ENCODE data around the gene ZNF385C. TPM values are rescaled to one million over a fixed set of nuclear protein-coding genes. Genes with fewer than 3 reads are reported as not detected.
"Not testable (repeated sequence)": the region's sequence is repeated elsewhere in the genome, so short reads cannot be mapped to it uniquely, and the experiment has no call there.

Gene ZNF385C
- total and polyA plus RNA-seq, 11 donors: 0.06 to 0.38 (median 0.19) TPM; not detected in 3

DNA sequence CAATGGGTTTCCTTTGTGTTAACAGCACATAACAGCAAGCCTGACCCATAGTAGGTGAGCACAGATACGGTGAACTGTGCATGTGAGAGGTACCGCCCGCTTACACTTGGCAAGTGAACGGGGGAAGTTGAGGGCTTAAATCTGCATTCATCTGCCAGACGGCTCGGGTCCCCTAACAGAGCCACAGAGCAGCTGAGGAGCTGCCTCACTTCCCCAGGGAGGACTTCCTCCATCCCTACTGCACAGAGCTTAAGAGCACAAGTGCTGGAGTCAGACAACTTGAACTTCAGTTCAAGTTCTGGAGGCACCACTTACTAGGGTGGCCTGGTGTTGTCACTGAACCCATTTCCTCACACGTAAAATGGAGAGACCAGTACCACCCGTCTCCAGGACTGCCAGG, 43.1 kb upstream of the ZNF385C start:
- H3K36me3 ChIP-seq: peaks cover 0 to 50% (median 19%) of the 10 kb centered on the region in 9 donors
- no peaks in the 10 kb centered on the region for H3K9me3 ChIP-seq
- peak in 3 of 4 donors; percentile 12 to 25 (median 25) for ATAC-seq
- peaks cover 7 to 83% (median 56%) of the 10 kb centered on the region in 12 donors for H3K4me1 ChIP-seq
- peak in 1 of 5 donors; percentile 55 for DNase-seq
- H3K27me3 ChIP-seq: no peaks in the 10 kb centered on the region
- intact Hi-C loops (cut with DNase I): no loop called here
- H3K4me3 ChIP-seq: no peak overlapping the region
- H3K27ac ChIP-seq: peak overlapping the region in 5 of 12 donors; percentile 41 to 73 (median 56)
- WGBS, 4 donors: 62 to 75% (median 69%) methylated on average over 8 of the region's 8 CpGs
- TF ChIP-seq POLR2A (IDR thresholded peaks at IDR 0.05): no peak
- TF ChIP-seq CTCF (IDR thresholded peaks at IDR 0.05): no peak

GRCh38 chr17:42140690-42141089, 42.4 kb upstream of the ZNF385C start:
- DNase-seq; H3K27me3 ChIP-seq; intact Hi-C loops (cut with DNase I); H3K4me3 ChIP-seq; ATAC-seq; H3K9me3 ChIP-seq: not testable (repeated sequence)
- peaks cover 12 to 88% (median 63%) of the 10 kb centered on the region in 12 donors for H3K4me1 ChIP-seq
- peak overlapping the region in 1 of 12 donors; percentile 73 for H3K27ac ChIP-seq
- peaks cover 0 to 46% (median 19%) of the 10 kb centered on the region in 9 donors for H3K36me3 ChIP-seq
- 98 to 100% (median 99%) methylated on average over 7 of the region's 7 CpGs for WGBS, 4 donors

DNA sequence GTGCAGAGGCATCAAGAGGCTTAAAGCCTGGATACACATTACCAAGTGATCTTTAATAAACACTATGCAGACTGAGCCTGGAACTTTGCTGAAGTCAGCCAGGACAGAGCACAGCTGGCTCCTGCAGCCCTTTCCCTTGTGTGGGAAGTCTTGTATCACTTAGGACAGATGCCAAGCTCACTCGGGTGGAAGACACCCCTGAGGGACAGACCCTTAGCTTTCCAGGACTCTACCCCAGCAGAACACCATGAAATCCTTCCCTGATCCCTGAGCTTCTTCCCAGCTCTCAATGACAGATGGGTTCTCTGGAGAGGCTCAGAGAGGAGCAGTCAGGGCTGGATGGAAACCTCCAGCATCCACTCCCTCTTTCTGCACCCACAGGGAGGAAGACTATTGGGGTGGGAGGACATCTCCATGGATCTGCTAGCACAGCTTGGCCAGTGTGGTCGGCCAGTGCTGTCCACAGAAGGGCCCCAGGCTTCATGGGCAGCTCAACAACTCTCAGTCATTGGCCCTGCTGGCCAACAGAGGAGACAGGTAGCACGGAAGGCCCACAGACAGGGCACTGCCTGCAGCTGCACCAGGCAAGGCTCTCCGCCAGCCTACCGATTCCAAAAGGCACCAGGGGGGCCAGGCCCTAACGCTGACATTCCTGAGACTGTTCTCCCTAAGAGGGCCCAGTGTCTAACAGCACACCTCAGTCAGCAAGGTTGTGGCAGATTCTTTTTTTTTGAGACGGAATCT, 40.6 kb upstream of the ZNF385C start:
- intact Hi-C loops (cut with DNase I): no loop called here
- no peaks in the 10 kb centered on the region for H3K9me3 ChIP-seq
- TF ChIP-seq CTCF (IDR thresholded peaks at IDR 0.05) (no peak), POLR2A (IDR thresholded peaks at IDR 0.05) (no peak)
- H3K27me3 ChIP-seq: no peaks in the 10 kb centered on the region
- 65 to 69% (median 67%) methylated on average over 7 of the region's 7 CpGs for WGBS, 4 donors
- H3K27ac ChIP-seq: peak overlapping the region in 8 of 12 donors; percentile 6 to 50 (median 19)
- H3K4me3 ChIP-seq: no peak overlapping the region
- H3K36me3 ChIP-seq: peaks cover 0 to 38% (median 12%) of the 10 kb centered on the region in 9 donors
- peak in 1 of 5 donors; percentile 52 for DNase-seq
- peak in 2 of 4 donors; percentile 5 to 15 for ATAC-seq
- peaks cover 21 to 97% (median 81%) of the 10 kb centered on the region in 12 donors for H3K4me1 ChIP-seq

DNA sequence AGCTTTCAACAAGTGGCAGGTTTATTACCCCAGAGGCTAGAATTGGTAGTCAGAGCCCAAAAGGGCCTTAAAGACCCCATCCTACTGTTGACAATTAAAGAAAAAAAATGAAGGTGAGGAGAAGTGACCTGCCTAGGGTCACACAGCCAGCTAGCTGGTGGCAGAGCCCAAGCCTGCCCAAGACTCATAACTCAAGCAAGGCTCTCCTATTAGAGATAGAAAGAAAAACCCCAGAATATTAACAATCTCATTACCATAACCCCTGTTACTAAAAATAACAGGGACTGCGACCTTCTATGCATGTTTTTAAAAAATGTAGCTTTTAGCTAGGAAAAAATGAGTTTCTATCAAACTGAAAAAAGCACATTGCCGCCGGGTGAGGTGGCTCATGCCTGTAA, 38.4 kb upstream of the ZNF385C start:
- Histone ChIP-seq H3K9me3 (no peaks in the 10 kb centered on the region), H3K36me3 (peaks cover 0 to 36% (median 11%) of the 10 kb centered on the region in 9 donors), H3K4me3 (peak overlapping the region in 8 of 12 donors; percentile 1 to 38 (median 22)), H3K27me3 (no peaks in the 10 kb centered on the region), H3K27ac (peak overlapping the region in 11 of 12 donors; percentile 65 to 91 (median 77)), H3K4me1 (peaks cover 30 to 100% (median 85%) of the 10 kb centered on the region in 12 donors)
- WGBS, 4 donors: 72 to 87% (median 77%) methylated on average over 3 of the region's 3 CpGs
- ATAC-seq (no peak), DNase-seq (no peak)
- TF ChIP-seq CTCF (IDR thresholded peaks at IDR 0.05) (no peak), POLR2A (IDR thresholded peaks at IDR 0.05) (no peak)
- intact Hi-C loops (cut with DNase I): no loop called here

Data from heart left ventricle (tissue), 16 donors.